Activated CD8-positive, alpha-beta memory T cell treated with anti-CD3 and anti-CD28 coated beads, Interleukin-2, amount 50 U/mL, for 24 hours (primary cell): ENCODE results near the gene PRKN.

Source experiments
- DNase-seq: peaks from one replicate; pipeline ENCODE4 v3.0.0-alpha.2; 2020; ENCODE audit errors: extremely low read depth

PRKN gene

GRCh38 chr6:162615016-162615705 lies 112.4 kb downstream of the PRKN start:
- DNase-seq = no peak

- no peak for DNase-seq
Measured at GRCh38 chr6:162613310-162613709, 114.3 kb downstream of the PRKN start.

DNA sequence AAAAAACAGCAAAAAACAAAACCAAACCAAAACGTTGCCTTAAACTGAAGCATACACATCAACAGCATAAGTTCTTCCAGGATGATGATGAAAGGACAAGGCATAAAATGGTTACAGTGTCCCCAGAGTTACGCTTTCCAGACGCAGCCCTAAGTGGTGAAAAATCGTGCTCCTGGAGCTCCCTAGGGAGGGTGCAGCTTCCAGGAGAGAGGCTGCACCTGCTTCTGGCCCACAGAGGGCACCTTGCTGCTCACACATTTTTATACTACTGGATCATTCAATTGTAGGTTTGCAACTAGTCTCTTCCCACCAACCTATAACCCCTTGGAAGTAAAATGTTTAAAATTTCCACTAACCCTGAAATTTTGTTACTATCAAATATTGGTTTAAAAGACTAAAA lies 115.0 kb downstream of the PRKN start:
- no peak for DNase-seq

DNA sequence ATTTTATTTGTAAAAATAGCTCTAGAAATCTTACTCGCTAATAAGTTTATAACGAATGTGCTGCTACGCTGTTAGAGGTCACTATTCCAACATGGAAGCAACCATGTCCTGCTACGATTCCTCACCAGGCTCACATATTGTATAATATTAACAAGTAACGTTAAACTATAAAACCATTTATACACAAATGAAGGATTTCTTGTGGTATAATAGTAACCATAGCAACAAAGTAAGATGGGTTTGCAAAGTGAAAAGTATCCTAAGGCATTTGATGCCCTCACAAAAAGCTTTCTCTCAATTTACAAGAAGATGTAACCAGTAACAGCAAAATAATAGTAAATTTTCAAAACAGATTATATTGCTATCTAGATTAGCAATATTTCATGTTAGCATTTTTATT lies 117.2 kb downstream of the PRKN start:
- DNase-seq = no peak

GRCh38 chr6:162605881-162606280 lies 121.7 kb downstream of the PRKN start:
- DNase-seq = no peak

GRCh38 chr6:162603231-162604015 lies 124.1 kb downstream of the PRKN start:
- DNase-seq = no peak

DNA sequence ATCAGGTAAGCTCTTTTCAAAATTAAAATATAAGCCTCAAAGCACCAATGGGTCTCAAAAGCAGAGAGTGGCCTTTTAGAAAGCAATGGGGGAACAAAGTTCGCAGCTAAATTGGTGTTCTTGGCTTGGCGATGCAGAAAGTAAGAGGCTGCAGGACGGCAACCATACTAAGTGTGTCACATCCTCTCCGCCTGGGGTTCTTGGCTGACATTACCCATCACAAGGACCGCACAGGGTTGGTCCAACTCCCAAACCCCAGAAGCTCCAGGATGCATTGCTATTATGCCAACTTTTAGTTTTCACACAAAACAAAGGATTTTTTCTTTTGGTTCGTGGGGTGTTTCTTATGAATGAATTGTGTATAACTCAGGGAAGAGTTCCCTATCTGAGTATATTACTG lies 124.8 kb downstream of the PRKN start:
- DNase-seq = no peak

GRCh38 chr6:162596676-162597075 lies 130.9 kb downstream of the PRKN start:
- DNase-seq = no peak

GRCh38 chr6:162591517-162591916 lies 136.0 kb downstream of the PRKN start:
- no peak for DNase-seq

GRCh38 chr6:162581988-162582780 lies 145.4 kb downstream of the PRKN start:
- DNase-seq = no peak

DNA sequence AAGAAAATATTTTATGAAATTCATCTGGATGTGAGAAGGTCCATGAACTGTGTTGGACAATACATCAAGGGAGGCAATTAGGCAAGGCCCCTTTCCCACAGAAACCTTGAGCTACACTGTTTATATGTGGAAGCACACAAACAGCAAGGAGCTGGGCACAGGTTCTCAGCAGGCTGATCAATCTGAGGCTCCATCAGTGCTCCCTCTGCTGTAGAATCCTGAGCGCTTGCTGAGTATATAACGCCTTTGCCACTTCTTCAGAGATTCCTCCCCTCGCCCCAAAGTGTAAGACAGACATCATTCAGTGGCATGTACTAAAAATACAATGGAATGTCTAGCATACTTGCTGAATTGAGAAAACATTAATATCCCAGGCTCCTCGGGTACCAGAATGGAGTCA lies 146.9 kb downstream of the PRKN start:
- no peak for DNase-seq

DNA sequence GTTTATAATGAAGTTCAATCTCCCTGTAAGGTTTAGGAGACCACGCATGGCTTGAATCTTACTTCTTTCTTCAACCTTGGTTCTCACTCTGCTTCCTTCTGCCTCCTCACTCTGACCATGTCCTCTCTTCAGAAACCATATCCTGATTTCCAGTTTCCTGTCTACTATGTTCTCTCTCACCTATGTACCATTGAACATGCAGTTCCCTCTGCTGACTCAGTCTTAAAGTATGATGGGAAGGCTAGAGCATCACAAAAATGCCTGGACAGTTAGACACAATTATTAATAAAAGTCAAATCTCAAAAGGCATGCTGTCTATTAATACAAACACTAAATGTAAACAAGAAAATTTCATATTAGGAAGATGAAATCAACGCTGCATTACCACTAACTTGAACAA lies 151.6 kb downstream of the PRKN start:
- no peak for DNase-seq

GRCh38 chr6:162572240-162572639 lies 155.3 kb downstream of the PRKN start:
- no peak for DNase-seq

GRCh38 chr6:162568266-162568665 lies 159.3 kb downstream of the PRKN start:
- DNase-seq = no peak

- DNase-seq = no peak
Measured at GRCh38 chr6:162562041-162562440, 165.5 kb downstream of the PRKN start.

- no peak for DNase-seq
Measured at GRCh38 chr6:162560891-162561290, 166.7 kb downstream of the PRKN start.

- no peak for DNase-seq
Measured at GRCh38 chr6:162554531-162554930, 173.0 kb downstream of the PRKN start.

- DNase-seq = no peak
Measured at GRCh38 chr6:162546905-162547304, 180.7 kb downstream of the PRKN start.

DNA sequence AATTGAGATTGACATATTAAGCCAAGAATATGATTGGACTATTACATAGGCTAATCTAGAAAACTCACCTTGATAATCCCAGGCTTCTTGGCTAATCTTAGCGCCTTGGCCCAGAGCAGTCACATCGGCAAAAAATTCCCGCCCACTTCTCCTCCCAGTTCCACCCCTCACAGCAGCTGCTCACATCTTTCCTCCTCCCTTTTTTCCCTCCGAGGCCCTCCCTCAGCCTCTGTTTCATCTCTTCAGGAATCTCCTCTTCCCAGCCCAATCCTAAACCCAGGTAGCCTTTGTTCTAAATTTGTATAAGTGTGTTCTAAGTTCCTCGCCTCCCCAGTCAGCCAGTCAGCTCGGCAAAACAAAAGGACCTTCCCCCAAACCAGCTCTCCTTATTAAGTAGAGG lies 184.3 kb downstream of the PRKN start:
- DNase-seq = no peak

DNA sequence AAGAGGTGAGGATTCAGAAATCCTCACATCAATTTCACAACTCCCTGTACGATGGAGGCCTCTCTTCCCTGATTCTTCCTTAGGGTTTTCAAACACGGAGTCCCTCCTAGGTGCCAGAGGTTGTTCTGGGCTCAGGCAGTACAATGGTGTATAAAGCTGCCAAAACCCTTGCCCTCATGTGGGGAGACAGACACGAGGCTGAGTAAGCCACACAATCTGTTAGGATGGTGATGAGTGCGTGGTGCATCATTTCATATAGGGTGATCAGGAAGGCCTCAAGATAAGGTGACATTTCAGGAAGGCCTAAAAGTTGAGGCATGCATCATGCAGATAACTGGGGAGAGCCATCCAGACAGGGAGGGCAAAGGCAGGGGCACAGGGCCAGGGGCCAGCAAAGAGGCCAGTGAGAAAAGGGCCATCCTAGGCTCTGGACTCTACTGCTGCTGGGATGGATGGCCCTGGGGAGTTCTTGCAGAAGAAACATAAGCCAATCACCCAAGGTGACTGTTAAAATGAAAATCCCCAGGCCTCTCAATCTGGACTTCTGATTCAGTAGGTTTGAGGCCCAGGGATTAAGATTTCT lies 186.5 kb downstream of the PRKN start:
- DNase-seq = no peak

DNA sequence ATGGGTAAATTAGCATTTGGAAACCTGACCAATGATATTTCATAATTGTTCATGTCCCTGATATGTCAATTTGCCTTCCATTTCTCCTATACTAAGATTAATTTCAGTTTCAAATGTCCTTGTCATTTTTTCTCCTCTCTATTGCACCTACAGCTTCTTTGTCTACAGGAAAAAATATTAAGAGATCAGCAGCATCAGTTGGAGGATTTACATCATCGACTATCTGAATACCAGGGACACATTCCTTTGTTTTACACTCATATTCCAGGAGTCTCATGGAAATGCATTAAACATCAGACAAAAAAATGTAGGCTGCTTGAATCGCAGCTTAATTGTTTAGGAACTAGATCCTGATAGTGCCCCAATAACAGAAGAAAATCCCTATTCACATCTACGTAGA lies 188.2 kb downstream of the PRKN start:
- DNase-seq = no peak

DNA sequence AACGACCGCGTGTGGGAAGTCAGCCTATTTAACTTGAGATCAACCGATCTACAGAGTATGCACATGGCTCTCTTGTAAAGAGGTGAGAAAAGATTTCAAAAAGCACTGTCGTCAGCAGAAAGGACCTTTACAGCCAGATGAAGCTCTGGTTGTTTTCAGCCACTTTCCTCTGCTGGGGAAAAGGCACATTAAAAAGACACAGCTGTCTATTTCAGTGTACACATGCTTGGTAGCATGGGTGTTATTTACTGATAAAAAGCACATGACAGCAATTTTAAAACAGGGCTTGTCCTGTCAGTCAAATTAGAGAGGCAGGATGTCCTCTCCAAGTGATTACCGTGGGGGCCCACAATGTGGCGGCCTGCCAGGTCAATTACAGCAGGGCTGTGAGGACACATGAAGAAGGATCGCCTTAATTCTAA lies 188.9 kb downstream of the PRKN start:
- no peak for DNase-seq
